Mesenchymal stem cell (in vitro differentiated cells and primary cell): ENCODE data around the gene THBS1.

Experiments used
- DNase-seq: peaks from one replicate; pipeline ENCODE4 v3.0.0-alpha.2; 2013
- H2AFZ ChIP-seq: one replicate; pipeline ENCODE4 v1.6.1; 2013; ENCODE audit warnings: low read depth, mild to moderate bottlenecking, control low read depth, inconsistent platforms, low read length, moderate library complexity
- H2AK5ac ChIP-seq: 2 replicates; pipeline ENCODE4 v1.6.1; 2013; ENCODE audit warnings: low read length, moderate library complexity, mild to moderate bottlenecking, inconsistent platforms; ENCODE audit not compliant: severe bottlenecking
- H2BK120ac ChIP-seq: one replicate; pipeline ENCODE4 v1.6.1; 2013; ENCODE audit warnings: low read depth, mild to moderate bottlenecking, inconsistent platforms, low read length, moderate library complexity
- H2BK12ac ChIP-seq, 2 experiments: one replicate each; pipeline ENCODE4 v1.6.1; 2013; ENCODE audit warnings: inconsistent platforms in 2 of 2, low read length in 2 of 2, mild to moderate bottlenecking in 2 of 2, moderate library complexity in 2 of 2, control low read depth in 1 of 2
- H2BK15ac ChIP-seq: one replicate; pipeline ENCODE4 v1.6.1; 2013; ENCODE audit warnings: mild to moderate bottlenecking, low read depth, inconsistent platforms; ENCODE audit not compliant: poor library complexity, severe bottlenecking
- H2BK5ac ChIP-seq: 2 replicates; pipeline ENCODE4 v1.6.1; 2013; ENCODE audit warnings: low read depth, mild to moderate bottlenecking, low read length, control low read depth, inconsistent platforms; ENCODE audit not compliant: poor library complexity, severe bottlenecking
- H3K14ac ChIP-seq, 2 experiments: one replicate each; pipeline ENCODE4 v1.6.1; 2013; ENCODE audit warnings: inconsistent platforms in 2 of 2, low read length in 2 of 2, control low read depth in 1 of 2, mild to moderate bottlenecking in 1 of 2, moderate library complexity in 1 of 2
- H3K18ac ChIP-seq, 2 experiments: one replicate each; pipeline ENCODE4 v1.6.1; 2013; ENCODE audit warnings: inconsistent platforms in 2 of 2, low read length in 2 of 2, control low read depth in 1 of 2, low read depth in 1 of 2, mild to moderate bottlenecking in 1 of 2
- H3K23ac ChIP-seq, 2 experiments: one replicate each; pipeline ENCODE4 v1.6.1; 2013; ENCODE audit warnings: inconsistent platforms in 2 of 2, low read length in 2 of 2, mild to moderate bottlenecking in 2 of 2, moderate library complexity in 2 of 2, control low read depth in 1 of 2
- H3K27ac ChIP-seq: 2 replicates; pipeline ENCODE4 v1.5.1; 2013; ENCODE audit warnings: mild to moderate bottlenecking, moderate library complexity, low read length, control low read depth, inconsistent platforms; ENCODE audit not compliant: poor library complexity, severe bottlenecking
- H3K27me3 ChIP-seq, 2 experiments: 2 replicates each; pipeline versions ENCODE4 v1.6.1 to v1.7.0; 2013; ENCODE audit warnings: low read length in 2 of 2, mild to moderate bottlenecking in 2 of 2, moderate library complexity in 2 of 2, control low read depth in 1 of 2, inconsistent platforms in 1 of 2; ENCODE audit not compliant: control insufficient read depth in 1 of 2, insufficient read depth in 1 of 2
- H3K36me3 ChIP-seq, 2 experiments: 2 replicates each; pipeline versions ENCODE4 v1.6.1 to v1.7.0; 2013; ENCODE audit warnings: low read length in 2 of 2, control low read depth in 1 of 2, inconsistent platforms in 1 of 2, low read depth in 1 of 2, mild to moderate bottlenecking in 1 of 2; ENCODE audit not compliant: insufficient read depth in 2 of 2, control insufficient read depth in 1 of 2
- H3K4ac ChIP-seq, 2 experiments: one replicate each; pipeline ENCODE4 v1.6.1; 2013; ENCODE audit warnings: inconsistent platforms in 2 of 2, low read length in 2 of 2, mild to moderate bottlenecking in 2 of 2, moderate library complexity in 2 of 2, control low read depth in 1 of 2, low read depth in 1 of 2
- H3K4me1 ChIP-seq: 2 replicates; pipeline ENCODE4 v1.6.1; 2013; ENCODE audit warnings: low read depth, low read length, control low read depth; ENCODE audit not compliant: control insufficient read depth, insufficient read depth
- H3K4me2 ChIP-seq: 2 replicates; pipeline ENCODE4 v1.6.1; 2013; ENCODE audit warnings: low read length, mild to moderate bottlenecking, inconsistent platforms; ENCODE audit not compliant: poor library complexity, severe bottlenecking
- H3K4me3 ChIP-seq, 2 experiments: 2 replicates each; pipeline versions ENCODE4 v1.5.1 to v1.7.0; 2013; ENCODE audit warnings: low read length in 2 of 2, mild to moderate bottlenecking in 2 of 2, control low read depth in 1 of 2, low read depth in 1 of 2; ENCODE audit not compliant: insufficient read depth in 1 of 2
- H3K79me1 ChIP-seq: replicated peaks from 2 replicates; pipeline ENCODE4 v1.6.1; 2013; ENCODE audit warnings: mild to moderate bottlenecking, control low read depth, low read length, inconsistent platforms; ENCODE audit not compliant: poor library complexity, severe bottlenecking
- H3K9ac ChIP-seq: 2 replicates; pipeline ENCODE4 v1.7.0; 2013; ENCODE audit warnings: mild to moderate bottlenecking, low read length, moderate library complexity
- H3K9me3 ChIP-seq: 2 replicates; pipeline ENCODE4 v1.7.0; 2013; ENCODE audit warnings: mild to moderate bottlenecking, low read length; ENCODE audit not compliant: control insufficient read depth
- H4K8ac ChIP-seq: one replicate; pipeline ENCODE4 v1.6.1; 2013; ENCODE audit warnings: inconsistent platforms, mild to moderate bottlenecking, low read length, moderate library complexity
- H4K91ac ChIP-seq: one replicate; pipeline ENCODE4 v1.6.1; 2013; ENCODE audit warnings: mild to moderate bottlenecking, low read length, inconsistent platforms
- WGBS: methylation state at CpG from one replicate; pipeline ENCODE4 v1.1.7; 2013; ENCODE audit warnings: mixed read lengths; 5-methylcytosine and 5-hydroxymethylcytosine counted together

THBS1 gene

GRCh38 chr15:39552556-39552955 lies 28.3 kb upstream of the THBS1 start:
- Histone ChIP-seq H3K4me2 (no peak overlapping the region), H3K4me3 (no peak overlapping the region), H3K27me3 (peaks cover 0 to 2% of the 10 kb centered on the region in 2 experiments), H4K8ac (no peak overlapping the region), H3K9me3 (no peaks in the 10 kb centered on the region), H2BK5ac (no peak overlapping the region), H3K9ac (no peak overlapping the region), H2AK5ac (no peak overlapping the region), H2BK120ac (no peak overlapping the region), H3K4ac (no peak overlapping the region), H2BK12ac (no peak overlapping the region), H3K14ac (no peak overlapping the region), H3K79me1 (no peaks in the 10 kb centered on the region), H3K18ac (no peak overlapping the region), H2AFZ (no peak overlapping the region), H3K4me1 (no peaks in the 10 kb centered on the region), H3K27ac (no peak overlapping the region), H4K91ac (no peak overlapping the region), H2BK15ac (no peak overlapping the region), H3K23ac (no peak overlapping the region), H3K36me3 (no peaks in the 10 kb centered on the region)
- no peak for DNase-seq
- 95% methylated on average over 2 of the region's 2 CpGs for WGBS

GRCh38 chr15:39553947-39554693 lies 26.8 kb upstream of the THBS1 start:
- H2AFZ ChIP-seq, result no peak overlapping the region
- no peak overlapping the region for H4K91ac ChIP-seq
- no peak overlapping the region for H2BK12ac ChIP-seq
- H3K4me1 ChIP-seq, result no peaks in the 10 kb centered on the region
- no peak overlapping the region for H3K18ac ChIP-seq
- no peak overlapping the region for H2BK15ac ChIP-seq
- H2AK5ac ChIP-seq, result no peak overlapping the region
- H3K36me3 ChIP-seq, result no peaks in the 10 kb centered on the region
- no peaks in the 10 kb centered on the region for H3K79me1 ChIP-seq
- H4K8ac ChIP-seq, result no peak overlapping the region
- H3K23ac ChIP-seq, result no peak overlapping the region
- H3K4me3 ChIP-seq, result no peak overlapping the region
- no peak overlapping the region for H2BK5ac ChIP-seq
- no peak overlapping the region for H3K9ac ChIP-seq
- no peaks in the 10 kb centered on the region for H3K27me3 ChIP-seq
- H2BK120ac ChIP-seq, result no peak overlapping the region
- H3K9me3 ChIP-seq, result no peaks in the 10 kb centered on the region
- no peak overlapping the region for H3K14ac ChIP-seq
- H3K4ac ChIP-seq, result no peak overlapping the region
- DNase-seq, result no peak
- no peak overlapping the region for H3K4me2 ChIP-seq
- H3K27ac ChIP-seq, result no peak overlapping the region
- 75% methylated on average over 1 of the region's 2 CpGs for WGBS

GRCh38 chr15:39554746-39555387 lies 26.0 kb upstream of the THBS1 start:
- H3K14ac ChIP-seq, result no peak overlapping the region
- H3K4me1 ChIP-seq, result no peaks in the 10 kb centered on the region
- H4K91ac ChIP-seq, result no peak overlapping the region
- no peak overlapping the region for H3K18ac ChIP-seq
- no peak overlapping the region for H3K27ac ChIP-seq
- no peak overlapping the region for H2AK5ac ChIP-seq
- no peak overlapping the region for H3K9ac ChIP-seq
- H2BK5ac ChIP-seq, result no peak overlapping the region
- no peak overlapping the region for H3K4me2 ChIP-seq
- H3K23ac ChIP-seq, result no peak overlapping the region
- no peak overlapping the region for H2BK120ac ChIP-seq
- no peak overlapping the region for H4K8ac ChIP-seq
- no peaks in the 10 kb centered on the region for H3K79me1 ChIP-seq
- H2BK15ac ChIP-seq, result no peak overlapping the region
- H3K4me3 ChIP-seq, result no peak overlapping the region
- H2AFZ ChIP-seq, result no peak overlapping the region
- no peak overlapping the region for H3K4ac ChIP-seq
- H3K36me3 ChIP-seq, result no peaks in the 10 kb centered on the region
- H3K27me3 ChIP-seq, result no peaks in the 10 kb centered on the region
- H2BK12ac ChIP-seq, result no peak overlapping the region
- no peaks in the 10 kb centered on the region for H3K9me3 ChIP-seq
- DNase-seq, result no peak

- Histone ChIP-seq H3K9me3 (no peaks in the 10 kb centered on the region), H4K8ac (no peak overlapping the region), H2BK5ac (no peak overlapping the region), H2AFZ (no peak overlapping the region), H3K4ac (no peak overlapping the region), H2BK12ac (no peak overlapping the region), H3K27ac (no peak overlapping the region), H3K4me2 (no peak overlapping the region), H2BK120ac (no peak overlapping the region), H2BK15ac (no peak overlapping the region), H3K14ac (no peak overlapping the region), H3K4me1 (no peaks in the 10 kb centered on the region), H3K79me1 (no peaks in the 10 kb centered on the region), H3K27me3 (no peaks in the 10 kb centered on the region), H4K91ac (no peak overlapping the region), H3K9ac (no peak overlapping the region), H3K4me3 (no peak overlapping the region), H2AK5ac (no peak overlapping the region), H3K23ac (no peak overlapping the region), H3K36me3 (no peaks in the 10 kb centered on the region), H3K18ac (no peak overlapping the region)
- DNase-seq, result no peak
- WGBS, result 92% methylated on average over 4 of the region's 4 CpGs
Observed at GRCh38 chr15:39555885-39556284, 25.0 kb upstream of the THBS1 start.
